Measurements from ENCODE around the gene TRUB1.

DNA sequence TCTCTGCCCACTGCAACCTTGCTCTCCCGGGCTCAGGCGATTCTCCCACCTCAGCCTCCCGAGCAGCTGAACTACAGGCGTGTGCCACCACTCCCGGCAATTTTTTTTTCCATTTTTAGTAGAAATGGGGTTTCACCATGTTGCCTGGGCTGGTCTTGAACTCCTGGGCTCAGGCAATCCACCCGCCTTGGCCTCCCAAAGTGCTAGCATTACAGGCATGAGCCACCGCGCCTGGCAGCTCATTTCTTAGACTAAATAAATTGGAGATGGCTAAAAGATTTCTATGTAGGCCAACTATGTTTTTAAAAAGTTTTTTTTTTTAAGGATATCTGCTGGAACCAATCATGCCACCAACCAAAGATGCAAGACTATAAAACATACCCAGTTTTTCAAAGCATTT is 67.8 kb downstream of the TRUB1 start:
- TF ChIP-seq, protein P1, sequence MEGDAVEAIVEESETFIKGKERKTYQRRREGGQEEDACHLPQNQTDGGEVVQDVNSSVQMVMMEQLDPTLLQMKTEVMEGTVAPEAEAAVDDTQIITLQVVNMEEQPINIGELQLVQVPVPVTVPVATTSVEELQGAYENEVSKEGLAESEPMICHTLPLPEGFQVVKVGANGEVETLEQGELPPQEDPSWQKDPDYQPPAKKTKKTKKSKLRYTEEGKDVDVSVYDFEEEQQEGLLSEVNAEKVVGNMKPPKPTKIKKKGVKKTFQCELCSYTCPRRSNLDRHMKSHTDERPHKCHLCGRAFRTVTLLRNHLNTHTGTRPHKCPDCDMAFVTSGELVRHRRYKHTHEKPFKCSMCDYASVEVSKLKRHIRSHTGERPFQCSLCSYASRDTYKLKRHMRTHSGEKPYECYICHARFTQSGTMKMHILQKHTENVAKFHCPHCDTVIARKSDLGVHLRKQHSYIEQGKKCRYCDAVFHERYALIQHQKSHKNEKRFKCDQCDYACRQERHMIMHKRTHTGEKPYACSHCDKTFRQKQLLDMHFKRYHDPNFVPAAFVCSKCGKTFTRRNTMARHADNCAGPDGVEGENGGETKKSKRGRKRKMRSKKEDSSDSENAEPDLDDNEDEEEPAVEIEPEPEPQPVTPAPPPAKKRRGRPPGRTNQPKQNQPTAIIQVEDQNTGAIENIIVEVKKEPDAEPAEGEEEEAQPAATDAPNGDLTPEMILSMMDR (IDR thresholded peaks at IDR 0.05; ENCODE audit: low read length) = no peak
- no peak for TF ChIP-seq EZH2phosphoT487 (IDR thresholded peaks at IDR 0.05; ENCODE audit: low read length)
